ENCODE measurements around the gene FAAH2.
"Not testable (repeated sequence)": the region's sequence is repeated elsewhere in the genome, so short reads cannot be mapped to it uniquely, and the experiment has no call there.

The FAAH2 gene

DNA sequence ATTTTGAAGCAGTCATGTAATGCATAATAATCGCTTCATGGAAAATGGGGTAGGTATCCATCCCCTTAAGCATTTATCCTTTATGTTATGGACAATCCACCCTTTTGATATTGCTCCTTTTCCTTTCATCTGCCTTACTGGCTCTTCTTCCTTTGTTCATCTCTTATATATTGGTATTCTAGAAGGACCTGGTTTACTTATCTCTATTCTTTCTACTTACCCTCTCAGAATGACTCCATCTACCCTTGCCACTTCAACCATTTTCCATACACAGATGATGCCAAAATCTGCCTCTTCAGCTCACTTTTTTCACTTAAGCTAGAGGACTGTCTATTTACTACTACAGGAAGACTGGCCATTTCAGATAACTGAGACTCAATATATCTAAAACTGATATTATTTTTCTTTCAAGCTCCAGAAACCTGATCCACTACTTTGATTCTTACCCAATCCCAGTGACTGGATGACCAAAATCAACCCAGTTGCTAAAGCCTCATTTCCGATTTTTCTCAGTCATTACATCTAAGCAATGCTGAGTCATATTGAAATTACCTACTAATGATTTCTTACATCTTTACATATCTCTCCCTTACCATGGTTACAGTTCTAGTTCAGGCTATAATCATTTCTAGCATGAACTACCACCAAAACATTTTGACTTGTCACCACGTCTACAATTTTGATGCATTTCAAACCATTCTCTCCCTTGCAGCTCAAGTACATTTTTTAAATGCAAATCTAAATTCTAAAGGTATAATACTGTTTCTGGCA, 93.7 kb downstream of the FAAH2 start:
- DNase-seq (ENCODE audit: low spot score) = no peak

DNA sequence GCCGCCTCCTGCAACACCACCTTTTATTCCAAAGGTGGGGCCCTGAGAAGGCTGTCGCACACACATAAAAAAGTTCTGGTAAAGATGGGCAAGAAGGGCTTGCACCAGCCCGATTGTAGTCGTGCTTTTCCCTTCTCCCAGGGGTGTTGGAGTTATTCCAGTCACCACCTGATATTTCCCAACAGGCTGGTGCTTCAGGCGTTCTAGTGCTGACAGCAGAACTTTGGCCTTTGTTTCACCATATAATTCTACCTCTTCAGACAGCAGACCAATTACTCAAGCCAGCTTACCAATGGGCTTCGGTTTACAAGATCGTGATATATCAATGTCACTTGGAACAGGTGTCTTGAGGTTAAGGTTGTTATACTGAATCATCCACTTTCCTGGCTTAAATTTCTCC, 107.7 kb downstream of the FAAH2 start:
- not testable (repeated sequence) for DNase-seq (ENCODE audit: low spot score)

DNA sequence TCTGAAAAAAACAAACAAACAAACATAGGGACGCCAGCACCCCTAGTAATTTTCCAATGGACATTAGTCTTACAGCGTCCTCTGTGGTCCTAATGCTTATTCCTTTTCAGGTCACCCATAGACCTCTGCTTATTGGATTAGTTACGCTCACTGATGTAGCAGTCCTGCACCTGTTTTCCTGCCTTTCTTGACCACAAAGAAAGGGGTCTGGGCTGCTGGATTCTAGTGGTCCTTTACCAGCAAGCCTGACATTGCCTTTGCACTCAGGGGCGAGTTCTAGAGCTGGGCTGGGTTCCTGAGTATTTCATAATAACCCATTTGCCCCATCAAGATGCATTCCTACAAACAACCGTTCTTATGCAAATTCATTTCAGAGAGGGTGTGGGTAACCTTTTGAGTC, 116.7 kb downstream of the FAAH2 start:
- not testable (repeated sequence) for DNase-seq (ENCODE audit: low spot score)

DNA sequence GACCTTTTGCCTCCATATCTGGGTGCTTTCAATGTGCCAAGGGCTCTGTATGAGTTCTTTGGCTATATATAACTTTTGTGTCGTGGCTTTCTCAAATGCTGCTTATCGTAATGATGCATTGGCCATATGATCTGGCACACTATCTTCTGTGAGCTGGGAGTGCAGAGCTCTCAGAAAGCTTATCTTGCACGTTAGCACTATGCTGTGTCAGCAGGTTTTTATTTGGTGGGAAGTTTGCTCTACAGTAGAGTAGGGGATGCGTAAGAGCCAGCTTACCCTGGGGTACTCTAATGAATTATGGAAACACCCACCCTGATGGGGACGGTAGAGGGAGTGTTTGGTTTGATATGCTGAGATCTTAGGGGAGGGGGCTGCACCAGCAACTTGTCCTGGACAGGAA, 119.6 kb downstream of the FAAH2 start:
- no peak for DNase-seq (ENCODE audit: low spot score)

DNA sequence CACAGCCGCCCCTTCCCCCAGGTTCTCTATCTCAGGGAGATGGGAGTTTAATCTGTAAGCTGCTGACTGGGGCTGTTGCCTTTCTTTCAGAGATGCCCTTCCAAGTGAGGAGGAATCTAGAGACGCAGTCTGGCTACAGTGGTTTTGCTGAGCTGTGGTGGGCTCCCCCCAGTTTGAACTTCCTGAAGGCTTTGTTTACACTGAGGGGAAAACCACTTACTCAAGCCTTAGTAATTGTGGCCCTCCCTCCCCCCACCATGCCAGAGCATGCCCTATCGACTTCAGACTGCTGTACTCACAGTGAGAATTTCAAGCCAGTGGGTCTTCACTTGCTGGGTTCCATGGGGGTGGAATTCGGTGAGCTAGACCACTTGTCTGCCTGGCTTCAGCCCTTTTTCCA, 131.3 kb downstream of the FAAH2 start:
- DNase-seq (ENCODE audit: low spot score) = no peak

DNA sequence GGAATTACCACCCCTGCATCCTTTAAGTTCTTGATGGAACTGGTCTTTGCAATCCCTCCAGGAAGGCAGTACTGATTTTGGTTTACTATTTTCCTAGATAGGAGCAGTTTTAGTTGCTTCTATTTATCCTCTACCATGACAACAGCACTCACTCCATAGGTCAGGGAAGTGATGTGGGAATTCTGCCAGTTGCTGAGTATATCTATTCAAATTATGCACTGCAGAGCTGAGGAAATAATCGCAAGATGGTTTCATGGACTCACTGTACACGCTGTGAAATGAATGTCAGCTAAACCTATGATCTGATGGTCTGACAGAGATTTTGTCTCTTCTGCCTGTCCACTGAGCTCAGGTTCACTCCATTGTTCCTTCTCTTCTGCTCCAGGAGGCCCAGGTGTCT, 135.8 kb downstream of the FAAH2 start:
- DNase-seq (ENCODE audit: low spot score) = no peak

DNA sequence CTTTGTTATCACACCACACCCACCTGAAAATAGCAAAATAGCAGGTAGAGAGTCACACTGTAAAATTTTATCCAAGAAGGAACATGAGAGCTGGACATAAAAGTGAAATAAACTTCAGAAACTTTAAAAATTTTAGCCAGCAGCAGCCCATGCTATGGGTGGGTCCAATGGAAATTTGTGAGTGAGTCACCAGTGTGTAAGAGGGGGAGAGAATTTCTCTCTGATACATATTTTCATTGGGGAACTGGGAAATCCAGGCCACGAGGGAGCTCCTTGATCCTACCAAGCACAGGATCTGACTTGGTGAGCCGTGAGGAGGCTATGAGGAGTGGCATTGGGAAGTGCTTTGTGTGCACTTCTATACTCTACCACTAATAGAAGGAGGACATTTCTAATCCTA, 136.3 kb downstream of the FAAH2 start:
- no peak for DNase-seq (ENCODE audit: low spot score)

DNA sequence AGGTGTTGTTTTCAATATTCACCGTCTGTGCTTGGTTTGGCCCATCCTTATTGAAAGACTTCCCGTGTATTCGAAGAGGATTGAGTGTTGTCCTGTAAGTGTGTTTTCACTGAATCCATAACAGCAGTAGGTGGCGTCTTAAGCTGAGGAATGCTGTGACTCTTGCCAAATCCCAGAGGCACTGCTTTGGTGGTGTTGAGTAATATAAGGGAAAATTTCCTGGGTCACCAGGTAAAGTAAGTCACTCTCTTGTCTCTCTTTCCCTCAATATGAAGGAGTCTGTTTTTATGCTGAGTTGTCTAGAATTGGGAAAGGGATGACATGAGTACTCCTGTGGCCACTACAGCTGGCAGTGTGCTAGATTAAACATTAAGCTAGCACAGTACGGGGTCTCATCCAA, 158.6 kb downstream of the FAAH2 start:
- DNase-seq (ENCODE audit: low spot score) = no peak

DNA sequence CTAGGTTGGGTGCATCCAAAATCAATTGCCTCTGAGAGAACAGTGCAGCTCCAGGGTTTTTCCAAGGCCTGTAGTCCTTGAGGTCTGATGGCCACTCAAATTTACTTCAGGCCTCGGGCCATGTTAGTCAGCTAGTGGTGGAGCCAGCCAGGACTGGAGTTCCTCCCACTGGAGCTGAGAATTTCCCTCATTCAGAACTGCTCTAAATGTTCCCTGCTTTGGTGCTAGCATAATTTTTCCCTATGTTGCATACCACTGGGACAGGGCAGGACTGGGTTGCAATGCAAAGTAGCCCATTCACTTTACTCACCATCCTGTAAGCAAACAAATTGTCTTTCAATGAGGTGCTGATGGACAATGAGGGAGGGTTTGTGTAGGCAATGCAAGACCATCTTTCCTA, 159.3 kb downstream of the FAAH2 start:
- no peak for DNase-seq (ENCODE audit: low spot score)

DNA sequence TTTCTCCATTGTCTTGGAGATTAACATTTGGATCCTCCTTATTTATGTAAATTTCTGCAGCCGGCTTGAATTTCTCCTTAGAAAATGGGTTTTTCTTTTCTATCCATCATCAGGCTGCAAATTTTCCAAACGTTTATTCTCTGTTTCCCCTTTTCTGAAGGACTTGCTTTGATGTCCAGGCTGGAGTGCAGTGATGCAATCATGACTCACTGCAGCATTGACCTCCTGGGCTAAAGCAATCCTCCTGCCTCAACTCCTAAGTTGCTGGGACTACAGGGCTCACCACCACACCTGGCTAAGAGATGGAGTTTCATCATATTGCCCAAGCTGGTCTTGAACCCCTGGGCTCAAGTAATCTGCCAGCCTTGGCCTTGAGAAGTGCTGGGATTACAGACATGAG, 161.3 kb downstream of the FAAH2 start:
- DNase-seq (ENCODE audit: low spot score) = no peak

DNA sequence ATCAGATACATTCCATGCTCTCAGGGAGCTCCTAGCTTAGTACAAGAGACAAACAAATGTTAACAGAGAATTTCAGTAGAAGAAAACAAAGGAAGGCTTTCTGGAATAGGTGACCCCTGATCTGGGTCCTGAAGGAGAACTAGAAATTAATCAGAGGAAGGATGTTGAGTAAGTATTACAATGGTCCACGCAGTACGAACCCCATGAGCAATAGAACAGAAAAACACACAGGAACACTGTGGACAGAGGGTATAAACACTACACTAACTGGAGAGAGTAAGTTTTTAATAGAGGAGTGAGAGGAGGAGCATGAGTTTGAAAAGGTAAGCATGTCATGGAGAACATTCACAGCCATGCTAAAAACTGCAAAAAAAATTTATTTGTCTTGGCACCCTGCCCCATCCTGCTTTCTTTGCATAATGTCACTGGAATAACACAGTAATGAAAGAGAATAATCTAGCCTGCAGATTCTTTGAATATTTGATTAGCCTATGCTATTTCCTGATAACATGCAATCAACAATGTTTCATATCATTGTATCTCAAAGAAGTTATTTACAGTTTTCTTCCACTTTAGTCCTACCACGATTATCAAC, 165.0 kb downstream of the FAAH2 start:
- DNase-seq (ENCODE audit: low spot score) = no peak

DNA sequence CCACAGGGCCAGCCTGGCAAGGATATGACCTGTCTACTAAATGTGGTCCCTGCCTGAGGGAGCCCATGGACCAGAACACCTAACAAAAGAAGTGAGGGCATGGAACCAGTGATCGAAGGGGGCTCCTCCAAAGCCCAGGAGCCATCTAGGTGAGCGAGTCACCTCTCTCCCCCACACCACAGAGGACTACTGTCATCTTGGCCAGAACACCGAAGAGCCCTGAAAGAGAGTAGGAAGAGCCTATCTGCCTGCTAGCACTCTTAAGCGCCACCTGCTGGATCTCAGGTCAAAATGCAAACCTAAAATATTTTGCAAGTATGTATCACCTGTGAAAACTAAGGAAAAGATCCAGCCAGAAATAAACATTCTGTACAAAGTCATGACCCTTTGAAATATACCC, 167.4 kb downstream of the FAAH2 start:
- no peak for DNase-seq (ENCODE audit: low spot score)

DNA sequence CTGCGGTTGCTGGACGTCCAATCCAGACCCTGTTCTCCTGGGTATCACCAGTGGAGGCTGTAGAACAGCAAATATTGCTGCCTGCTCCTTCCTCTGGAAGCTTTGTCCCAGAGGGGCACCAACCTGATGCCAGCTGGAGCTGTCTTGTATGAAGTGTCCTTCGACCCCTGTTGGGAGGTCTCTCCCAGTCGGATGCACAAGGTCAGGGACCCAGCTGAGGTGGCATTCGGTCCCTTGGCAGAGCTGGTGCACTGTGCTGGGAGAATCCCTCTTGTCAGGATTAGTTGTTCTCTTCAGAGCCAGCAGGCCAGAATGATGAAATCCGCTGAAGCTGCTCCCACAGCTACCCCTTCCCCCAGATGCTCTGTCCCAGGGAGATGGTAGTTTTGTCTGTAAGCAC, 195.0 kb downstream of the FAAH2 start:
- no peak for DNase-seq (ENCODE audit: low spot score)

DNA sequence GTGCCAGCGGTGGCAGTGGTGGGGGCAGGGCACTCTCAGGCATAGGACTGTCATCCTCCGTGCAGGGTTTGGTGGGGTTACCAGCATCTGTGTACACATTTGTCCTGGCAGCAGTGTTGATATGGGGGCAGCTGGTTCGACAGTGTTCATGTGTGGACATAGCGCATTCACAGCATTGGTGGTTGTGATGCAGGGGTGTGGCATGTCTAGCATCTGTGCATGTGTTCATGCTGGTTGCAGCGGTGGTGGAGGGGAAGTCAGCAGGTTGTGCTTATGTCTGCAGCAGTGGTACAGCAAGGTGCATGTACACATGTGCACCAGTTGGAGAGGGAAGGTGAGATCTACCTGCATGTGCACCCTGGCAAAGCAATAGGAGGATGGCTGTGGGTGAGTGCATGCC, 230.0 kb downstream of the FAAH2 start:
- no peak for DNase-seq (ENCODE audit: low spot score)

DNA sequence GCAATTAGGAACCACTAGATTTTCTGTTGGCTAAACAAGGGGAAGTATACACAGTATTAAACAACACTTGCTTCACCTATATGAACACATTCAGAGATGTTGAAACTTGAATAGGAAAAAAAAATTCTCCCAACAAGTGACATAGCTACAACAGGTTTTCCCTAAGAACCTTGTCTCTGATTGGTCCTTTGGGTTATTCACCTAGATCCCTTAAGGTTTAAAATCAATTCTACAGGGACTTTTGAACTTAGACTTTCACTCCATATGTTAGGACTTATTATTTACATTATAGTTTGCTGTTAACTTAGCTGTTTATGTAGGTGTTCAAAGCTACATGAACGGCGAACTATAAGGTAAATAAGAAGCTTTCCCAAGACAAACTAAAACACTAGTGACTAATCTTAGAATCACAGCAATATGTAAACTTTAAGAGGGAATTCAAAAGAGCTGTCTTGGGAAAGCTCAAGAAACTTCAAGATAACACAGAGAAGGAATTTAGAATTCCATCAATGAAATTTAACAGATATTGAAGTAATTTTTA, 233.1 kb downstream of the FAAH2 start:
- DNase-seq (ENCODE audit: low spot score) = no peak

DNA sequence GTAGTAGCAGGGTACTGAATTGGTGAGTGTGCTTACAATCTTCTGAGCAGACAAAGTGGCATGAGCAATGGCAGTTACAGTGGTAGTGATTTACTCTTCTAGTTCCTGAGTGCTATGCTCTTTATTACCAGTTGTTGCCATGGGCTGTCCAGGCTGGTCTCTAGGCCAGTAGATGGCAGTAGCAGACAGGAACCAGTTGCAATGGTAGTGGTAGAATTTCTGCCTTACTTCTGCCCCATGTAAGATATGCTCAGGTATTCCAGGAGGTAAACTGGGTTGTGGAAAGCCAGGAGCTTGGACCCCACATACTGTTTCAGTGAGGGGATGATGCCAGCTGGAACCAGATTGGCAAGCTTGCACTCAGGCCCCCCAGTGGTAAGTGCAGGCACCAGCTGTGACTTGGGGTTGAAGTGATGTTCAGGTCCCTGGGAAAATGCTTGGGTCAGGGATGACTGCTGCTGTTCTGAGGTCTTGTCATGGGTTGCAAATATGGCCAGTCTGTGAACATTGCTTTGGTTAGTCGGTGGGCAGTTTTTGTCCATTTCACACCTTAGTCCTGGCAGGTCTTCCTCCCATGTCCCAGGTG, 242.3 kb downstream of the FAAH2 start:
- DNase-seq (ENCODE audit: low spot score) = no peak
